HG02759 (cell line): Measurements from ENCODE around the gene RABGEF1.
A peak's percentile ranks its signal among the peaks of the same experiment; 100 is the strongest.
"Not testable (repeated sequence)": the region's sequence is repeated elsewhere in the genome, so short reads cannot be mapped to it uniquely, and the experiment has no call there.

Experiments
- ATAC-seq: cut with Tn5 transposase; IDR thresholded peaks from one replicate; pipeline ENCODE4 v1.9.1; 2021; ENCODE audit warnings: mild to moderate bottlenecking, moderate library complexity; ENCODE audit not compliant: unreplicated experiment

RABGEF1 gene

DNA sequence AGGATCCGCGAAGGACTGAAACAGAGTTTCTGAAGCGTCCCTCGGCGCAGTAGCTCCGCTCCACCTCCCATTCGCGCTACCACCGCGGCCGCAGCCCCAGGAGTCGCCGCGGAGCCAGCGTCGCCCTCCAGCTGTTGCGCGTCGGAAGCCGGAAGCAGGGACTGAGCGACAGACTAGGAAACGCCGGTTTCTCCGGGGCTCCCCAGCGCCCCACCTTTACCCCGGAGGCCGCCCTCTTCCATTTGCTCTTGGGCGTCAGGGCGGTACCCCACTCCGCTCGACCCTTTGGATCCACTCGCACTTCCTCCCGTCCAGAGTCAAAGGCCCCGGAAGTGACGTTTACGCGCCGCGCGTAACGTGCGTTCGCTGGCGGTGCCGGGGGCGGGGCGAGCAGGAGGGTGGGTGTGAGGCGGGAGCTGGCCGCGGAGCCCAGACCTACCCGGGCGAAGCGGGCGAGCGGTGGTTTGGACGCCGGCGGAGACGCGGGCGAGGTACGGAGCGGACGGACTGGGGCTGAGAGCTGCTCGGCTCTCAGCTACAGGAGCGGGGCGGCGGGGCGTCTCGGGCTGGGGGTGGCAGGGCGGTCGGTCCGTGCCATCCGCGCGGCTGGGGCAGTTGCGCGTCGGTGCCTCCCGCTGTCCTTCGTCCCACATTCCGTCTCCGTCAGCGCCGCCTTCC is at the start of gene RABGEF1:
Gene RABGEF1 (plus strand): TSS at position 432 of the 678 bp plus-strand sequence. CDS start 31,167 bp downstream, outside the sequence.
- ATAC-seq = peak; percentile 87

DNA sequence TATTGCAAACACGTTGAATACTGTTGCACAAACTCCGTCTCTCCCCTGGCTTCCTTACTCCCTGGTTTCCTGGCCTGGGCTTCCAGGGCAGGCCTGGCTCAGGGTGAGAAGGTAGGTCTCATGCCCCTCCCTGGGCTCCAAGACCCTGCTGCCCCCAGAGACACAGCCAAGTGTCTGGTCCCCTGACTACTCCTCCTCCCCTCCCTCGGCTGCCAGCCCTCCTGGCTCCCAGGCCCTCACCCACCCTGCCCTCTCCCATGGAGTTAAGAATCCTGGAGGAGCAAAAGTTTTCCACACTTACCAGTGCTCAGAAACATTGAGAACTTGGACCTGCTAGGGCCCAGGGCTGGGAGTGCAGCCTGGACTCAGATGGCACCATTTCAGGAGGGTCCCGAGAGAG is 47.2 kb upstream of the RABGEF1 start:
- ATAC-seq = no peak

- no peak for ATAC-seq
These were observed 46.2 kb upstream of the RABGEF1 start for GRCh38 chr7:66694286-66694685.

- ATAC-seq = not testable (repeated sequence)
These were observed 45.1 kb upstream of the RABGEF1 start for GRCh38 chr7:66695417-66695816.

- ATAC-seq = not testable (repeated sequence)
These were observed 44.4 kb upstream of the RABGEF1 start for GRCh38 chr7:66696134-66696533.

DNA sequence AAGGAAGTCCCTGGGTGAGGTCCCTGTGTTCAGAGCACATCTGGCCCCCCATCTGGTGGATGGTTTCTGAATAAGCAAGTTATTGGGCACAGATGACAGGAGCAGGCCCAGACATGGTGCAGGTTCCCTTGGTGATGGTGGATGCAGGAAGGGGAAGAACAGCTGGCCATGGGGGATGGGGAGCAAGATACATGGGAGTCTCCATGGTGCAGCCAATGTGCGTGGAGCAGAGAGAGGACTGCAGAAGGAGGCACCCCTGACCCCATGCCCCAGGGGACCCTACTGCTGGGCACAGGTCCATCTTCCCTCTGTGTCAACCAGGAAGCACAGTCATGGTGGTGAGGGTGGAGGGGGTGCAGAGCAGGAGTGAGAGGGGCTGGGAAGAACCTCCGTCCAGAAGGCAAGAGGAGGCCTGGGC is 43.8 kb upstream of the RABGEF1 start:
- ATAC-seq = no peak

- no peak for ATAC-seq
These were observed 42.8 kb upstream of the RABGEF1 start for GRCh38 chr7:66697449-66698438.

- no peak for ATAC-seq
These were observed 41.8 kb upstream of the RABGEF1 start for GRCh38 chr7:66698652-66699205.

- no peak for ATAC-seq
These were observed 40.5 kb upstream of the RABGEF1 start for GRCh38 chr7:66699998-66700397.

DNA sequence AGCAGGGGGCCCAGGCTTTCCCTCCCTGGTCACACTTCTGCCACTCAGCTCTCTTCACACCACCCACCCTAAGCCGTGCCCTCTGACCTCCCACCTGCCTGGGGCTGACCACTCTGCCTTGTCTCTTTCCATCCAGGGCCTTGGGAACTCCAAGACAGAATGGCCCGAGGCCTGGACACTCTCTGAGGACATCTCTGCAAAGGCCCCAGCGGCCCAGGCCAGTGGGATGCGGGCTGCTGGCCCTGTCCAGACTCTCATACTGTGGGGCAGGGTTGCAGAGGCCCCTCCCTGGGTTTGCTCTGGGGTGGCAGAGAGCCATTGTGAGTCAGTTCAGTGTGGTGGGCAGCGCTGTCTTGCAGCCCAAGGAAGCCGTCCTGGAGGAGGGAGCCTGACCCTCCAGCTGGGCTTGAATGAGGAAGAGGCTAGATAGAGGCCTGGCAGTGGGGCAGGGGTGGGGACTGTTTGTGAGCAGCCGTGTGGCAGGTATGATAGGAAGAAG is 39.9 kb upstream of the RABGEF1 start:
- no peak for ATAC-seq

DNA sequence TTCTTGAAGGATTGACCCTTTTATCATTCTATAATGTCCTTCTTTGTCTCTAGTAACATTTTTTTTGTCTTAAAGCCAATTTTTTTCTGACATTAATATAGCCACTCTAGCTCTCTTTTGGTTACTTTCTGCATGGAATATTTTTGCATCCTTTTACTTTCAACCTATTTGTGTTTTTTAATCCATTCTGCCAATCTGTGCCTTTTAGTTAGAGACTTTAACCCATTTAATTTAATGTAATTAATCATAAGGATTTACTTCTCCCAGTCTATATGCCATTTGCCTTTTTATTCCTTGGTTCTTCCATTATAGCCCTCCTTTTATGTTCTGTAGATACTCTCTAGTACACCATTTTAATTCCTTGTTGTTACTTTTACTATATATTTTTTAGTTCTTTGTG is 32.7 kb upstream of the RABGEF1 start:
- ATAC-seq = no peak

GRCh38 chr7:66710752-66711151 is 29.8 kb upstream of the RABGEF1 start:
- not testable (repeated sequence) for ATAC-seq

DNA sequence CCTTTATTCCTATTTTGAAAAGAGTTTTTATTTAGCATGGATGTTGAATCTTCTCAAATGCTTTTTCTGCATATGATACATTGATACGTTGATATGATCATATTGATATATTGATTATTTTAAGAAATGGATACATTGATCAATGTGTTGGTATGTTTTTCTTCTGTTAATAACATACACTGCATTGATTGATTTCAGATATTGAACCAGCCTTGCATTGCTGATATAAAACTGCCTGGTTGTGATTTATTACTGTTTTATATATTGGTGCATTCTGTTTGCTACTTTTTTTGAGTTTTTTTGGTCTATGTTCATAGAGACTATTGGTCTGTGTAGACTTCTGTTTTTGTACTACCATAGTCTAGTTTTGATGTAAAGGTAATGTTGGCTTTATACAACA is 26.8 kb upstream of the RABGEF1 start:
- no peak for ATAC-seq

DNA sequence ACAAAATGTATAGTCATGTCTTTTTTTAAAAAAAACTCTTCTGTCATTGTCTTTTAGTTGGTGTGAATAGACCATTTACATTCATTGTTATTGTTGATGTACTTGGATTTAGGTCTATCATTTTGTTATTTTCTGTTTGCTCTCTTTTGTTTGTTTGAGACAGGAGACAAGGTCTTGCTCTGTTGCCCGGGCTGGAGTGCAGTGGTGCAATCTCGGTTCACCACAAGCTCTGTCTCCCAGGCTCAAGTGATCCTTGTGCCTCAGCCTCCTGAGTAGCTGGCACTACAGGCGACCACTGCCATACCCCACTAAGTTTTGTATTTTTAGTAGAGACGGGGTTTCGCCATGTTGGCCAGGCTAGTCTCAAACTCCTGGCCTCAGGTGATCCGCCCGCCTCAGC is 23.9 kb upstream of the RABGEF1 start:
- not testable (repeated sequence) for ATAC-seq

- ATAC-seq = no peak
These were observed 20.0 kb upstream of the RABGEF1 start for GRCh38 chr7:66720561-66720960.

- ATAC-seq = no peak
These were observed 14.7 kb upstream of the RABGEF1 start for GRCh38 chr7:66725843-66726242.

DNA sequence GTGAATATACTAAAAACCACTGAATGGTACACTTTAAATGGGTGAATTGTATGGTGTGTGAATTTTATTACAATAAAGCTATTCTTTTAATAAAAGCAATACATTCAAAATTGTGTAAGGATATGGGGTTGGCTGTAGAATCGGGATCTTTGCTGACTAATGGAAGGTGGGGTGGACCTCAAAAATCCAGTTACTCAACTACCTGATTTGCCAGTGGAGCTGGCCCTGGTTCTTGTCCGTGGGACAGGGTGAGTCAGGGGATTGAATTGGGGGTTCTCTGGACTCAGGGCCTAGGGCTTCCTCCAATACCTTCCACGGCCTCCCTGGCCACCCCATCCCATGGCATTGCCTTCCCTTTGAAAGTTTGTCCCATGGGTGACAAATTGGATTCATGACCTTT is 13.5 kb upstream of the RABGEF1 start:
- no peak for ATAC-seq

GRCh38 chr7:66728571-66728970 is 12.0 kb upstream of the RABGEF1 start:
- no peak for ATAC-seq

DNA sequence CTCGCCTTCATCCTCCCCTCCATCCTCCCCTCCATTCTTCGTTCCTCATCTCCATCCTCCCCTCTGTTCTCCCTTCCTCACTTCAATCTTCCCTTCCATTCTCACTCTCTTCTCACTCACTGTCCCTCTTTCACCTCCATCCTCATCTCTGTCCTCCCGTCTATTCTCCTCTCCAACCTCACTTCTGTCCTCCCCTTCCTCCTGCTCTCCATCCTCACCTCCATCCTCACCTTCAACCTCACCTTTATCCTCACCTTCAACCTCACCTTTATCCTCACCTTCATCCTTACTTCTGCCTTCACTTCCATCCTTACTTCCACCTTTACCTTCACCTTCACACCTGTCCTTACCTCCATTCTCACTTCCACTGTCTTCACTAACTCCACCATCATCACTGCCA is 11.3 kb upstream of the RABGEF1 start:
- ATAC-seq = no peak

GRCh38 chr7:66731986-66732385 is 8.5 kb upstream of the RABGEF1 start:
- ATAC-seq = no peak

GRCh38 chr7:66732439-66732838 is 8.1 kb upstream of the RABGEF1 start:
- no peak for ATAC-seq
